Measurements from ENCODE around the gene DSCAM. TPM values are rescaled to one million over a fixed set of nuclear protein-coding genes. Genes with fewer than 3 reads are reported as not detected.

DSCAM gene
- total RNA-seq, 3 donors from 2014 or later (not counting 1 experiment from before 2014, with no cell fraction given): not detected

DNA sequence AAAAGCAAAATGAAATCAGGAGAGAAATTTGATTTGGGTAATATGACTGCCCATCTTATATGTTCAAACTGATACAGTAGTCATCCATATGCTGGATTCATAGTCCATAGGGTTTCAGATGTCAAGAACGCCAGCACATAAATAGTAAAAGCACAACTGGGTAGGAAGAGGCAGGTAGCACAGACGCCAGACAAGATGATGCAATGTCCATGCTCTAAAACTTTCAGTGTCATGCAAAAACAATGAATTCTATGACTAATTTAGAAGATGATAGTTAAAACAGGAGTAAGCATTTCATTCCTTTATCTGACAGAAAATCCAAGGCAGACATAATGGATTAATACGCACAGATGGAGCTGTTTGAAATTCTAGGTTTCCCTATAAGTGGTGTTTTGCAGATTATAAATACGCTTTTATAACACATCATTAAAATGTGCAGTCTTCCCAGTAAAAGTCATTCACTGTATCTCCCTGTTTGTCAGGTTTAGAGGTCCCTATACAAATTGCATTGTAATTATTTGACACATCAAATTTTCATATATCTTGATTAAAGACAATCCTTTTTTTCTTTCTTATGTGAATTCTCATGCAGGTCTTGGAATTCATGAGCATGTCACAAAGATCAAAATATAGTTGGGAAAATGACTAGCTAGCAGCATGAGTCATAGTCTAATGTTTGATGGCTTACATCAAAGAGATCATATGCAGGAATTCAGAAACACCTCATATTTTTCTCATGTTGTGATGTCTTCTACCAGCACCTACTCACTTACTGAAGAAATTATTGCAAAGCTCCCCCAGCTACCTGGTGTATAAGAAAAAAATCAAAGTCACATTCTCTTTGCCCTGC lies 139.9 kb downstream of the DSCAM start:
- no peak overlapping the region for H3K4me3 Mint-ChIP-seq
- intact Hi-C loops (cut with micrococcal nuclease): no loop called here
- H3K27ac ChIP-seq (ENCODE audit: low read length): no peak overlapping the region
- DNase-seq (no peak), ATAC-seq (no peak)
- no peaks in the 10 kb centered on the region for H3K36me3 ChIP-seq (ENCODE audit: control insufficient read depth, insufficient read depth, low read length)
- no peak overlapping the region for H3K4me3 ChIP-seq (ENCODE audit: low read length)
- 88% methylated on average over 2 of the region's 4 CpGs for WGBS (ENCODE audit: insufficient coverage)
- H3K27me3 ChIP-seq (ENCODE audit: control insufficient read depth, insufficient read depth, low read length): no peaks in the 10 kb centered on the region
- TF ChIP-seq, protein P1, sequence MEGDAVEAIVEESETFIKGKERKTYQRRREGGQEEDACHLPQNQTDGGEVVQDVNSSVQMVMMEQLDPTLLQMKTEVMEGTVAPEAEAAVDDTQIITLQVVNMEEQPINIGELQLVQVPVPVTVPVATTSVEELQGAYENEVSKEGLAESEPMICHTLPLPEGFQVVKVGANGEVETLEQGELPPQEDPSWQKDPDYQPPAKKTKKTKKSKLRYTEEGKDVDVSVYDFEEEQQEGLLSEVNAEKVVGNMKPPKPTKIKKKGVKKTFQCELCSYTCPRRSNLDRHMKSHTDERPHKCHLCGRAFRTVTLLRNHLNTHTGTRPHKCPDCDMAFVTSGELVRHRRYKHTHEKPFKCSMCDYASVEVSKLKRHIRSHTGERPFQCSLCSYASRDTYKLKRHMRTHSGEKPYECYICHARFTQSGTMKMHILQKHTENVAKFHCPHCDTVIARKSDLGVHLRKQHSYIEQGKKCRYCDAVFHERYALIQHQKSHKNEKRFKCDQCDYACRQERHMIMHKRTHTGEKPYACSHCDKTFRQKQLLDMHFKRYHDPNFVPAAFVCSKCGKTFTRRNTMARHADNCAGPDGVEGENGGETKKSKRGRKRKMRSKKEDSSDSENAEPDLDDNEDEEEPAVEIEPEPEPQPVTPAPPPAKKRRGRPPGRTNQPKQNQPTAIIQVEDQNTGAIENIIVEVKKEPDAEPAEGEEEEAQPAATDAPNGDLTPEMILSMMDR (IDR thresholded peaks at IDR 0.05): no peak
- no peaks in the 10 kb centered on the region for H3K4me1 ChIP-seq (ENCODE audit: control insufficient read depth, insufficient read depth, low read length)
- H3K9me3 ChIP-seq (ENCODE audit: control insufficient read depth, insufficient read depth, low read length): peaks cover 3% of the 10 kb centered on the region
- no peaks in the 10 kb centered on the region for H3K4me1 Mint-ChIP-seq
- H3K36me3 Mint-ChIP-seq: no peaks in the 10 kb centered on the region
- H3K27ac Mint-ChIP-seq: no peak overlapping the region
- H3K27me3 Mint-ChIP-seq (ENCODE audit: low read depth in 2 of 2): no peaks in the 10 kb centered on the region
- no peaks in the 10 kb centered on the region for H3K9me3 Mint-ChIP-seq

DNA sequence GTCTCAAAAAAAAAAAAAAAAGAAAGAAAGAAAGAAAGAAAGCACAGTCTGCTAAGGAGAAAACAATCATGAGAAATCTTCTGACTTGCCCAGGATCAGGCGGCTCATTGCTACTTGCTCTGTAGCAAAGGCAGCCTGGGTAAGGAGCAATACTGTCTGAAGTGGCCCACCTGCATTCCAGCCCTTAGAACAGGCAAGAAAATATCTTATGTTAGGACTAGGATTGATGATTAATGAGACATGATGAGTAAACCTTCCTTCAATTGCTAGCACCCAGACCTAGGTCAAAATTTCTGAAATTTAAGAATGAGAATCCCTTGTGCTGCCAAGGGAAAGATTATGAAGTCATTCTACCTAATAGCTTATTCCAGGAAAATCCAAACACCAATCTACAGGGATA lies 140.8 kb downstream of the DSCAM start:
- H3K9me3 Mint-ChIP-seq: no peaks in the 10 kb centered on the region
- TF ChIP-seq, protein P1 (IDR thresholded peaks at IDR 0.05): no peak

DNA sequence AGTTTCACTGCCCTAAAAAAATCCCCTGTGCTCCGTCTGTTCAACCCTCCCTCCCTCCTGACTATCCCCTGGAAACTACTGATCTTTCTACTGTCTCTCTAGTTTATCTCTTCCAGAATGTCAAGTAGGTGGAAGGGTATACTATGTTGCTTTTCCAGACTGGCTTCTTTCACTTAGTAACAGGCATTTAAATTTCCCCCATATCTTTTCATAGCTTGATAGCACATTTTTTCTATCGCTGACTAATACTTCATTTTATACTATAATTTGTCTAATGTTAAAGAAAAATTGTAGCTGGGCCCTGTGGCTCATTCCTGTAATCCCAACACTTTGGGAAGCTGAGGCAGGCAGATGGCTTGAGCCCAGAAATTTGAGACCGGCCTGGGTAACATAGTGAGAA lies 142.8 kb downstream of the DSCAM start:
- H3K36me3 Mint-ChIP-seq: no peaks in the 10 kb centered on the region
- H3K27me3 Mint-ChIP-seq (ENCODE audit: low read depth in 2 of 2): no peaks in the 10 kb centered on the region
- no peaks in the 10 kb centered on the region for H3K27me3 ChIP-seq (ENCODE audit: control insufficient read depth, insufficient read depth, low read length)

More for the DNA sequence above, 140.8 kb downstream of the DSCAM start:
- Mint-ChIP-seq H3K4me1 (no peaks in the 10 kb centered on the region), H3K4me3 (no peak overlapping the region), H3K27me3 (ENCODE audit: low read depth in 2 of 2) (no peaks in the 10 kb centered on the region), H3K27ac (no peak overlapping the region), H3K36me3 (no peaks in the 10 kb centered on the region)
- no peaks in the 10 kb centered on the region for H3K36me3 ChIP-seq (ENCODE audit: control insufficient read depth, insufficient read depth, low read length)
- no peaks in the 10 kb centered on the region for H3K27me3 ChIP-seq (ENCODE audit: control insufficient read depth, insufficient read depth, low read length)
- ATAC-seq: no peak
- no peak for DNase-seq
- H3K27ac ChIP-seq (ENCODE audit: low read length): no peak overlapping the region
- WGBS (ENCODE audit: insufficient coverage): 86% methylated on average over 1 of the region's 1 CpG
- peaks cover 3% of the 10 kb centered on the region for H3K9me3 ChIP-seq (ENCODE audit: control insufficient read depth, insufficient read depth, low read length)
- intact Hi-C loops (cut with micrococcal nuclease): no loop called here
- H3K4me3 ChIP-seq (ENCODE audit: low read length): no peak overlapping the region
- H3K4me1 ChIP-seq (ENCODE audit: control insufficient read depth, insufficient read depth, low read length): no peaks in the 10 kb centered on the region

More for the DNA sequence above, 142.8 kb downstream of the DSCAM start:
- no peak overlapping the region for H3K4me3 Mint-ChIP-seq
- Histone ChIP-seq H3K9me3 (ENCODE audit: control insufficient read depth, insufficient read depth, low read length) (peaks cover 3% of the 10 kb centered on the region), H3K4me1 (ENCODE audit: control insufficient read depth, insufficient read depth, low read length) (no peaks in the 10 kb centered on the region), H3K4me3 (ENCODE audit: low read length) (no peak overlapping the region), H3K36me3 (ENCODE audit: control insufficient read depth, insufficient read depth, low read length) (no peaks in the 10 kb centered on the region), H3K27ac (ENCODE audit: low read length) (no peak overlapping the region)
- ATAC-seq (no peak), DNase-seq (no peak)
- no peak overlapping the region for H3K27ac Mint-ChIP-seq
- 65% methylated on average over 2 of the region's 3 CpGs for WGBS (ENCODE audit: insufficient coverage)
- H3K4me1 Mint-ChIP-seq: no peaks in the 10 kb centered on the region
- H3K9me3 Mint-ChIP-seq: peaks cover 0 to 2% of the 10 kb centered on the region in 2 donors
- TF ChIP-seq, protein P1 (IDR thresholded peaks at IDR 0.05): no peak
- intact Hi-C loops (cut with micrococcal nuclease): no loop called here

Data from natural killer cell (primary cell).